SU-DHL-6 (cell line): Measurements from ENCODE around the gene LENEP.

Experiments
- H2AFZ ChIP-seq: fragments of 200-600 bp; sonication (generic); 2 replicates; pipeline ENCODE4 v1.6.1; 2014; ENCODE audit warnings: low read depth, mild to moderate bottlenecking, moderate library complexity, mixed read lengths, antibody characterized with exemption, low read length; ENCODE audit not compliant: severe bottlenecking
- H3F3A ChIP-seq: fragments of 200-600 bp; shearing (Covaris generic); 2 replicates; pipeline ENCODE4 v1.6.0; 2016; ENCODE audit warnings: antibody characterized with exemption, mild to moderate bottlenecking; ENCODE audit not compliant: insufficient read depth
- H3K27ac ChIP-seq: fragments of 200-600 bp; sonication (generic); 2 replicates; pipeline ENCODE4 v1.5.1; 2016; ENCODE audit warnings: low read depth, mild to moderate bottlenecking, low read length, moderate library complexity, mixed read lengths
- H3K27me3 ChIP-seq: fragments of 200-600 bp; sonication (generic), shearing (Covaris generic); 2 replicates; pipeline ENCODE4 v1.6.0; 2014; ENCODE audit warnings: mild to moderate bottlenecking, low read length
- H3K36me3 ChIP-seq: fragments of 200-600 bp; sonication (generic); 2 replicates; pipeline ENCODE4 v1.6.1; 2014; ENCODE audit warnings: mild to moderate bottlenecking, low read length, mixed read lengths
- H3K4me2 ChIP-seq: fragments of 300-600, 200-600 bp; shearing (Covaris generic), sonication (generic); 2 replicates; pipeline ENCODE4 v1.6.0; 2014; ENCODE audit warnings: low read length, low read depth, mild to moderate bottlenecking; ENCODE audit not compliant: poor library complexity, severe bottlenecking
- H3K4me3 ChIP-seq: fragments of 200-600 bp; sonication (generic); 2 replicates; pipeline ENCODE4 v1.5.1; 2014; ENCODE audit warnings: antibody characterized with exemption, low read length, mild to moderate bottlenecking, mixed read lengths; ENCODE audit not compliant: insufficient read depth, poor library complexity, severe bottlenecking
- H3K79me2 ChIP-seq: fragments of 200-600 bp; sonication (generic); 2 replicates; pipeline ENCODE4 v1.6.1; 2014; ENCODE audit warnings: mild to moderate bottlenecking, low read length, moderate library complexity; ENCODE audit not compliant: insufficient read depth
- H3K9ac ChIP-seq: fragments of 200-600 bp; sonication (generic); 2 replicates; pipeline ENCODE4 v1.7.0; 2014; ENCODE audit warnings: mild to moderate bottlenecking, low read length
- H3K9me2 ChIP-seq: fragments of 200-600 bp; sonication (generic); replicated peaks from 2 replicates; pipeline ENCODE4 v1.6.1; 2014; ENCODE audit warnings: low read length; ENCODE audit not compliant: insufficient read depth
- H3K9me3 ChIP-seq: fragments of 200-600 bp; sonication (generic); 2 replicates; pipeline ENCODE4 v1.6.1; 2014; ENCODE audit warnings: low read length, mixed read lengths; ENCODE audit not compliant: insufficient read depth
- H4K20me1 ChIP-seq: fragments of 200-600 bp; sonication (generic); 2 replicates; pipeline ENCODE4 v1.6.1; 2014; ENCODE audit warnings: low read depth, mild to moderate bottlenecking, antibody characterized with exemption, low read length, moderate library complexity, mixed read lengths
- CTCF ChIP-seq: fragments of 200-600 bp; sonication (generic); IDR thresholded peaks from one replicate; pipeline ENCODE4 v1.5.1; 2017; ENCODE audit warnings: antibody characterized with exemption, mild to moderate bottlenecking, low read length, moderate library complexity; ENCODE audit not compliant: insufficient read depth, poor library complexity, severe bottlenecking
- EZH2phosphoT487 ChIP-seq: fragments of 200-600 bp; sonication (generic), shearing (Covaris generic); conservative IDR thresholded peaks from 2 replicates; pipeline ENCODE4 v1.6.1; 2018; ENCODE audit warnings: mild to moderate bottlenecking, antibody characterized with exemption, low read length, moderate library complexity, mixed read lengths

Gene LENEP

GRCh38 chr1:154998818-154999570, 5.6 kb downstream of the LENEP start:
- Histone ChIP-seq H3K9me3 (no peaks in the 10 kb centered on the region), H3F3A (peaks cover 16% of the 10 kb centered on the region), H3K27me3 (no peaks in the 10 kb centered on the region), H3K9me2 (no peaks in the 10 kb centered on the region), H4K20me1 (no peaks in the 10 kb centered on the region), H3K27ac (no peak overlapping the region), H2AFZ (no peak overlapping the region), H3K4me2 (peak overlapping the region; percentile 60), H3K36me3 (no peaks in the 10 kb centered on the region), H3K4me3 (peak overlapping the region; percentile 30), H3K9ac (no peak overlapping the region), H3K79me2 (no peaks in the 10 kb centered on the region)
- TF ChIP-seq CTCF (peak; percentile 96), EZH2phosphoT487 (no peak)

- Histone ChIP-seq H3K9me2 (no peaks in the 10 kb centered on the region), H4K20me1 (no peaks in the 10 kb centered on the region), H3K79me2 (no peaks in the 10 kb centered on the region), H3K9ac (peak overlapping the region; percentile 25), H3K4me2 (peak overlapping the region; percentile 60), H3F3A (peaks cover 16% of the 10 kb centered on the region), H2AFZ (no peak overlapping the region), H3K27ac (peak overlapping the region; percentile 50), H3K9me3 (no peaks in the 10 kb centered on the region), H3K4me3 (peak overlapping the region; percentile 40), H3K36me3 (no peaks in the 10 kb centered on the region), H3K27me3 (no peaks in the 10 kb centered on the region)
- TF ChIP-seq CTCF, result no peak
- peak; percentile 93; the same call in 1 of the 2 replicates for TF ChIP-seq EZH2phosphoT487
Observed at GRCh38 chr1:154999571-155000410, 6.4 kb downstream of the LENEP start.

DNA sequence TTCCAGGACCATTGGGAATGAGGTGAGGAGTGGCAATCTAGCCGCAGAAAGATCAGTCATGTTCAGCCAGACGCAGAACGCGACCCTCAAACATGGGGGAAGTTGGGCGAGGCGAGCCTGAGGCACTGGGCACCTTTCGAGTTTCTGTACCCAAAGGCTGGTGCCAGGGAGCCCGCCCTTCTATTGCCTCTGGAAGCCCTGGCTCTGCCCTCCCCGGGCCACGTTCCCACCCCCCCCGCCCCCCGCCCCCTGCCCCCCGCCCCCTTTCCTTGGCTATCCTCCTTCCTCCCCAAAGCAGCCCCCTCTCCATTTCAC, 7.0 kb downstream of the LENEP start:
- H3K9ac ChIP-seq, result peak overlapping the region; percentile 38; the same call in 1 of the 2 replicates
- no peak for TF ChIP-seq EZH2phosphoT487
- no peak for TF ChIP-seq CTCF
- H4K20me1 ChIP-seq, result no peaks in the 10 kb centered on the region
- H3K9me3 ChIP-seq, result no peaks in the 10 kb centered on the region
- H3K36me3 ChIP-seq, result no peaks in the 10 kb centered on the region
- no peaks in the 10 kb centered on the region for H3K79me2 ChIP-seq
- peak overlapping the region; percentile 50 for H3K4me3 ChIP-seq
- no peaks in the 10 kb centered on the region for H3K9me2 ChIP-seq
- H3F3A ChIP-seq, result peaks cover 16% of the 10 kb centered on the region
- H3K27ac ChIP-seq, result peak overlapping the region; percentile 50
- peak overlapping the region; percentile 69 for H3K4me2 ChIP-seq
- H3K27me3 ChIP-seq, result no peaks in the 10 kb centered on the region
- no peak overlapping the region for H2AFZ ChIP-seq
